ENCODE data around the gene CPVL. TPM values are rescaled to one million over a fixed set of nuclear protein-coding genes. Genes with fewer than 3 reads are reported as not detected.

Gene CPVL
- 10 to 100 TPM; 37.8 to 40.8 TPM for total RNA-seq
- 10 to 100 TPM in 3 of 6 donors, 1 to 10 TPM in 3; 6.8 to 13.2 (median 10.0) TPM for polyA plus RNA-seq (ENCODE audit: insufficient read length in 6 of 6)
- long read RNA-seq, donor 1, transcript CPVL-201 (13 exons, 2,091 nt) = major isoform, 5 of 5 reads
- long read RNA-seq, donor 1, partial matches to known transcripts = 0 of 5 reads
- long read RNA-seq, donor 1, other reads (novel, unspliced or antisense) = 0 of 5 reads
- long read RNA-seq, donor 2, partial matches to known transcripts = 0 of 4 reads
- long read RNA-seq, donor 2, other reads (novel, unspliced or antisense) = 0 of 4 reads
- long read RNA-seq, donor 3, partial matches to known transcripts = 0 of 2 reads
- long read RNA-seq, donor 3, other reads (novel, unspliced or antisense) = 0 of 2 reads
- long read RNA-seq, donor 4, transcript CPVL-202 (13 exons, 1,739 nt) = minor isoform, 6 of 40 reads
- long read RNA-seq, donor 4, transcript CPVL-201 (13 exons, 2,091 nt) = major isoform, 27 of 40 reads
- long read RNA-seq, donor 4, partial matches to known transcripts = 4 of 40 reads
- long read RNA-seq, donor 4, other reads (novel, unspliced or antisense) = 3 of 40 reads
- long read RNA-seq, donor 5, partial matches to known transcripts = 0 of 2 reads
- long read RNA-seq, donor 5, other reads (novel, unspliced or antisense) = 0 of 2 reads
- long read RNA-seq, donor 6, partial matches to known transcripts = 0 of 4 reads
- long read RNA-seq, donor 6, other reads (novel, unspliced or antisense) = 0 of 4 reads
- long read RNA-seq, donor 7, partial matches to known transcripts = 0 of 3 reads
- long read RNA-seq, donor 7, other reads (novel, unspliced or antisense) = 0 of 3 reads
- long read RNA-seq, donor 8, partial matches to known transcripts = 0 of 3 reads
- long read RNA-seq, donor 8, other reads (novel, unspliced or antisense) = 0 of 3 reads
- long read RNA-seq, donor 9 = 0 reads
- long read RNA-seq, donor 10, transcript CPVL-201 (13 exons, 2,091 nt) = major isoform, 27 of 42 reads
- long read RNA-seq, donor 10, partial matches to known transcripts = 1 of 42 reads
- long read RNA-seq, donor 10, other reads (novel, unspliced or antisense) = 10 of 42 reads
- long read RNA-seq, donor 11, partial matches to known transcripts = 0 of 3 reads
- long read RNA-seq, donor 11, other reads (novel, unspliced or antisense) = 0 of 3 reads
- long read RNA-seq, donor 12, partial matches to known transcripts = 0 of 3 reads
- long read RNA-seq, donor 12, other reads (novel, unspliced or antisense) = 0 of 3 reads

DNA sequence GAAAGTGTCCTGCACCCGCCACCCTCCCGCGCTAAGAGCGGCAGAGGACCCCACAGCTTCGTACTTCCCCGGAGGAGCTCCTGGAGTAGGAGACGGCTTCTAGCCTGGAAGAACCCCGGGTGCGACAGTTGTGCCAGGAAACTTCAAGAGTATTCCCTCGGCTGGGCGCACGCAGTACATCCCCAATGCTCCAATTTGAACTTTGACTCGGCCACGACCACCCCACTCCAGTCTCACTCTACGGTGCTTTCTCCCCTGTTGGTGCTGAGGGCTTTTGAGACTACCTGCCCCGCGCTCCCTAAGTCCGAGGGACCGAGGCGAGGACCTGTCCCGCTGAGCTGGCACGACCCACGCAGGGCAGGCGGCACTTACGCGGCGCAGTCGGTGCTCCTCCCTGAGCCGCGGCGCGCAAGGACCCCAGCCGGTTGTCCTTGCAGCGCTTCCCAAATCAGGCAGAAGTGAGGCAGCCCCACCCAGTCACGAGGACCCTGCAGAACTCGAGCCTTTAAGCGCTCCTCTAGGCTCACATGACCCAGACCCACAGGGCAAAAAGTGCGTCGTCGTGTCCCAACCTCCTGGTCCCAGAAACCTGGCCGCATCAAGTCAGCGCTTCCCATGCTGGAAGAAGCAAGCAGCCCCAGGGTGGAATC is at the start of gene CPVL:
Gene CPVL, minus strand, starts transcription at position 481 of the 650 bp plus-strand sequence. CDS start 25,476 bp downstream, outside the sequence.
- DNase-seq (peak in 3 of 4 donors; percentile 27 to 89 (median 85)), ATAC-seq (peak; percentile 81)
- Histone ChIP-seq H3K9me3 (no peaks in the 10 kb centered on the region), H3K4me1 (peaks cover 0 to 27% of the 10 kb centered on the region in 2 donors), H3K36me3 (no peaks in the 10 kb centered on the region), H3K27me3 (peaks cover 13 to 40% of the 10 kb centered on the region in 2 donors), H3K27ac (peak within 1 kb of the TSS in 1 of 2 donors; percentile 44), H3K4me3 (peak within 1 kb of the TSS; percentile 27 to 35)
- intact Hi-C loops (cut with DNase I) = no loop called here
- no peak for TF ChIP-seq CTCF (IDR thresholded peaks at IDR 0.05)

DNA sequence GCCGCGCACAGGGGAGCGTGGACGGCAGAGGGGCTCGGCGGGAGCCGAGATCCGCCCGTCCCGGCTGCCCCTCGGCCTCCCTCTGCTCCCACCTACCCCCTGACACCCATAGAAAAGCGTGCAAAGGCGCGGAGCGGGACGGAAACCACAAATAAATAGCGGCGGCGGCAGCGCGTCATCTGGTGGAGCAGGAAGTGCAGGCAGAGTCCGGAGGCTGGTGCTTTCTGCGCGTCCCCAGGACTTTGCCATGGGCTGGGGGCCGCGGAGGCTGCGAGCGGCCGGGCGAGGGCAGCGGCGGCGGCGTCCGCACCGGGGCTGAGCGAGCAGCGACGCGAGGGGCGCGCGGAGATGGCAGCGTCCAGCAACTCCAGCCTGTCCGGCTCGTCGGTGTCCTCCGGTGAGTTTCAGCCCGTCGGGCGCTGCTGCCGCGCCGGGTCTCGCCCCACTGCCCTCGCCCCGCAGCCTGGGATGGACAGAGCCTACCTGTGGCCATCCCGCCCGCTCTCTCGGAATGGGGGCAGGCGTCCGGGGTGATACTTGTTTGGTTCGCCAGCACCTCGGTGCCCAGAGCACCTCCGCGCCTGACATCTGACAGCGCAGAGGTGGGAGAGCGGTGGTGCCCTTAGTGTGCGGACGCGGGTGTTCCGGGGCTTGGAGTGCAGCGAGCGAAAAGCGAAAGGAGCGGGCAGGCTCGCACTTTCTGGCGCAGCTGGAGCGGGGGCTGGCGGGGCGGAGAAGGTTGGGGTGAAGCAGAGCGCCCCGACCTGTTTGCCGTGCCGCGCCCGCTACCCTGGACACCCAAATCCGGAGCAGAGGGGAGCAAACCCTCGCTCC is 48.5 kb upstream of the CPVL start, which contains the start of gene CHN2:
Gene CHN2, plus strand, starts transcription at position 182 of the 834 bp plus-strand sequence.
- peak; percentile 74 for ATAC-seq
- intact Hi-C loops (cut with DNase I) = loop anchor here in 1 of 2 donors (10.0 kb wide), 1 partner anchor 210 kb away; no protein-coding TSS in a partner anchor
- H3K27me3 ChIP-seq = peaks cover 11 to 63% of the 10 kb centered on the region in 2 donors

DNA sequence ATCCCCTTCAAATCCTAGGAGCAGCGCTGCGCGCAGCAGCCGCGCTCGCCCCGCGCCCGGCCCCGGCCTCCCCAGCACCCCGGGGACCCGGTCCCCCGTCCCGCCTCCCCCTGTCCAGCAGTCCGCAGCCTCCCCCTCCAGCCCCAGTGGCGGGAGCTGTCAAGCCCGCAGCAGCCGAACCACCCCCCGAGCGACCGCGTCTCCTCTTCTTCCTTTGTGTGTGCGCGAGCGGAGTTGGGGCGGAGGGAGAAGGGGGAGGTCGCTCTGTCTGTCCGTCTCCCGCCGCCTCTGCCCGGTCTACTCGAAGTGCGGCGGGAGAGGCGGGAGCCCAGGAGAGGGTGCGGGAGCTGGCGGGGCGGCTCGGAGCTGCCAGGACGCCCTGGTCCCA is 47.9 kb upstream of the CPVL start:
- TF ChIP-seq CTCF (IDR thresholded peaks at IDR 0.05) = no peak
- Histone ChIP-seq H3K27me3 (peaks cover 11 to 69% of the 10 kb centered on the region in 2 donors), H3K4me1 (peaks cover 4 to 47% of the 10 kb centered on the region in 2 donors), H3K4me3 (peak overlapping the region; percentile 52 to 67), H3K9me3 (no peaks in the 10 kb centered on the region), H3K36me3 (no peaks in the 10 kb centered on the region), H3K27ac (no peak overlapping the region)
- intact Hi-C loops (cut with DNase I) = loop anchor here in 1 of 2 donors (10.0 kb wide), 1 partner anchor 211 kb away; no protein-coding TSS in a partner anchor
- DNase-seq = peak in 1 of 4 donors; percentile 80
- peak; percentile 12 for ATAC-seq

More for the DNA sequence above, 48.5 kb upstream of the CPVL start, which contains the start of gene CHN2:
- peak within 1 kb of the TSS; percentile 52 to 67 for H3K4me3 ChIP-seq
- no peaks in the 10 kb centered on the region for H3K9me3 ChIP-seq
- no peaks in the 10 kb centered on the region for H3K36me3 ChIP-seq
- H3K4me1 ChIP-seq = peaks cover under 1 to 44% of the 10 kb centered on the region in 2 donors
- H3K27ac ChIP-seq = no peak within 1 kb of the TSS
- peak; percentile 54 to 87 (median 63) for DNase-seq
- no peak for TF ChIP-seq CTCF (IDR thresholded peaks at IDR 0.05)

Data from left lung (tissue), 14 donors.